ENCODE measurements around the gene KDM4B. TPM values are rescaled to one million over a fixed set of nuclear protein-coding genes. Genes with fewer than 3 reads are reported as not detected.

Gene KDM4B
- total and polyA plus RNA-seq, 4 donors = 3.2 to 19.7 (median 12.9) TPM

- TF ChIP-seq RXRA (IDR thresholded peaks at IDR 0.05) = no peak
- Histone ChIP-seq H3K9me3 (ENCODE audit: control insufficient read depth in 4 of 4, low read length in 3 of 4) (no peaks in the 10 kb centered on the region), H3K4me3 (ENCODE audit: low read depth in 1 of 3, low read length in 3 of 3) (no peak overlapping the region), H3K27me3 (ENCODE audit: control insufficient read depth in 4 of 4, insufficient read depth in 4 of 4, low read length in 3 of 4) (no peaks in the 10 kb centered on the region), H3K4me1 (ENCODE audit: control insufficient read depth in 4 of 4, insufficient read depth in 4 of 4, low read length in 3 of 4) (peaks cover 2 to 7% (median 2%) of the 10 kb centered on the region in 4 donors), H3K9ac (ENCODE audit: low read depth in 1 of 2, low read length in 2 of 2) (no peak overlapping the region), H3K27ac (ENCODE audit: low read depth in 1 of 2, low read length in 2 of 2) (no peak overlapping the region), H3K36me3 (ENCODE audit: control insufficient read depth in 4 of 4, insufficient read depth in 3 of 4, low read depth in 1 of 4, low read length in 3 of 4) (peaks cover 0 to 4% (median 2%) of the 10 kb centered on the region in 4 donors)
- 96% methylated on average over 12 of the region's 12 CpGs for WGBS
- no peak for DNase-seq (ENCODE audit: low spot score)
Observed at GRCh38 chr19:4997297-4997696, 28.4 kb downstream of the KDM4B start.

GRCh38 chr19:5000120-5000611 is 31.3 kb downstream of the KDM4B start:
- 96% methylated on average over 6 of the region's 6 CpGs for whole genome bisulfite sequencing
- Histone ChIP-seq H3K36me3 (ENCODE audit: control insufficient read depth in 4 of 4, insufficient read depth in 3 of 4, low read depth in 1 of 4, low read length in 3 of 4) (peaks cover 0 to 4% (median 2%) of the 10 kb centered on the region in 4 donors), H3K4me3 (ENCODE audit: low read depth in 1 of 3, low read length in 3 of 3) (no peak overlapping the region), H3K9ac (ENCODE audit: low read depth in 1 of 2, low read length in 2 of 2) (no peak overlapping the region), H3K27ac (ENCODE audit: low read depth in 1 of 2, low read length in 2 of 2) (no peak overlapping the region), H3K4me1 (ENCODE audit: control insufficient read depth in 4 of 4, insufficient read depth in 4 of 4, low read length in 3 of 4) (peaks cover 13 to 24% (median 18%) of the 10 kb centered on the region in 4 donors), H3K27me3 (ENCODE audit: control insufficient read depth in 4 of 4, insufficient read depth in 4 of 4, low read length in 3 of 4) (no peaks in the 10 kb centered on the region), H3K9me3 (ENCODE audit: control insufficient read depth in 4 of 4, low read length in 3 of 4) (no peaks in the 10 kb centered on the region)
- no peak for DNase-seq (ENCODE audit: low spot score)
- TF ChIP-seq NR2F2 (IDR thresholded peaks at IDR 0.05) = no peak
- TF ChIP-seq ATF3 (IDR thresholded peaks at IDR 0.05) = no peak
- TF ChIP-seq RXRA (IDR thresholded peaks at IDR 0.05) = no peak
- TF ChIP-seq SP1 (IDR thresholded peaks at IDR 0.05) = no peak
- TF ChIP-seq HNF4G (IDR thresholded peaks at IDR 0.05) = no peak
- TF ChIP-seq EGR1 (IDR thresholded peaks at IDR 0.05; ENCODE audit: low read depth in 2 of 2) = no peak
- no peak for TF ChIP-seq MAX (IDR thresholded peaks at IDR 0.05)
- no peak for TF ChIP-seq YY1 (IDR thresholded peaks at IDR 0.05)
- no peak for TF ChIP-seq RAD21 (IDR thresholded peaks at IDR 0.05)
- no peak for TF ChIP-seq HNF4A (conservative IDR thresholded peaks at IDR 0.05)

- Histone ChIP-seq H3K9me3 (ENCODE audit: control insufficient read depth in 4 of 4, low read length in 3 of 4) (no peaks in the 10 kb centered on the region), H3K4me1 (ENCODE audit: control insufficient read depth in 4 of 4, insufficient read depth in 4 of 4, low read length in 3 of 4) (peaks cover 17 to 35% (median 26%) of the 10 kb centered on the region in 4 donors), H3K9ac (ENCODE audit: low read depth in 1 of 2, low read length in 2 of 2) (no peak overlapping the region), H3K27me3 (ENCODE audit: control insufficient read depth in 4 of 4, insufficient read depth in 4 of 4, low read length in 3 of 4) (no peaks in the 10 kb centered on the region), H3K4me3 (ENCODE audit: low read depth in 1 of 3, low read length in 3 of 3) (no peak overlapping the region), H3K27ac (ENCODE audit: low read depth in 1 of 2, low read length in 2 of 2) (peak overlapping the region; percentile 14 to 78), H3K36me3 (ENCODE audit: control insufficient read depth in 4 of 4, insufficient read depth in 3 of 4, low read depth in 1 of 4, low read length in 3 of 4) (peaks cover 0 to 3% (median 0%) of the 10 kb centered on the region in 4 donors)
- TF ChIP-seq RXRA (IDR thresholded peaks at IDR 0.05) (no peak), HNF4A (conservative IDR thresholded peaks at IDR 0.05) (no peak), RAD21 (IDR thresholded peaks at IDR 0.05) (peak; percentile 67 to 70), SP1 (IDR thresholded peaks at IDR 0.05) (no peak), TAF1 (conservative IDR thresholded peaks at IDR 0.05) (no peak), CTCF (IDR thresholded peaks at IDR 0.05; ENCODE audit: low read depth, low read length, missing input control) (peak; percentile 61), NR2F2 (IDR thresholded peaks at IDR 0.05) (no peak)
- no peak for DNase-seq (ENCODE audit: low spot score)
- 73% methylated on average over 3 of the region's 3 CpGs for WGBS
Observed at GRCh38 chr19:5001615-5002014, 32.7 kb downstream of the KDM4B start.
